HT-29 (cell line): ENCODE data around the gene KRCC1. TPM values are rescaled to one million over a fixed set of nuclear protein-coding genes. Genes with fewer than 3 reads are reported as not detected.
A peak's percentile ranks its signal among the peaks of the same experiment; 100 is the strongest.
"Not testable (repeated sequence)": the region's sequence is repeated elsewhere in the genome, so short reads cannot be mapped to it uniquely, and the experiment has no call there.

Experiments
- DNase-seq: peaks from one replicate; pipeline ENCODE4 v3.0.0-alpha.2; 2015; ENCODE audit warnings: low spot score
- total RNA-seq: library from RNA; depleted of rRNA; stranded (reverse); fragments of >200 nt; shearing (Covaris generic); gene quantifications from 2 replicates; pipeline ENCODE4 v1.2.3, GENCODE V29; 2014

KRCC1 gene
- total RNA-seq, 1 experiment from 2014 or later: 7.3 TPM

DNA sequence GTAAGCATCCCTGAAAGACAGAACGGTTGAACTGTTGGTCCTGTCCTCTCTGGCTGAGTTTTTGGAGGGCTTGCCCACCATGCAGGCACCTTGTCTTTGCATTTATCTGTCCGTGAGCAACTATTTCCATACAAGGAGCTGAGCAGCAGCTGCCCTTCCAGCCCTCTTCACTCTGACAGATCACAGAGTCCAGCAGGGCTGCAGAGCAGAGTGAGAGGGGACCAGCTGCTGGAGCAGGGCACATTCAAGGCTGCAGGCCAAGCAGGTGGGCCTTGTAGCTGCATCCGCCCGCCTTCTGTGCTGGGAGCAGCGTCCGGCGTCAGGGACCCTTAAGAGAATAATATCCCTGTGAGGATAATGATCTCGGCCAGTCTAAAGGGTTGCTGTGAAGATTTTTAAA is 21.5 kb upstream of the KRCC1 start:
- no peak for DNase-seq

DNA sequence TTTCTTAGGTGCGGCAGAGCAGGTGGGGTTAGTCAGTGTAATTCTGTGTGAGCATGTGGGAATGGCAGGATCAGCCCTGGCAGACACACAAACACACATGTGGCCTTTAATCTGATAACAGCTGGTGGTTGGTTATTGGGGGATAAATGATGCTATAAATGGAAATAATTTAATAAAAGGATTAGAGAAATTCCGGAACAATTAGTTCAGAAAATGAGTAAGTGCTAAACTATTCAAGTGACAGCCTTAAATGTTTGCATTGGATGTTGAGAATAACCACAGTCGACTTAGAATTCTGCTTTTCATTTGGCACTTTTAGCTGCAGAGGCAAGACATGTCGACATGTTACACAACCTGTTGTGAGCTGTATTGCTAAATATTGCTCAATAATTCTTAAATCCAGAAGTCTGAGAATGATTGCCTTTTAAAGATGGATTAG is 19.3 kb upstream of the KRCC1 start:
- DNase-seq: no peak

DNA sequence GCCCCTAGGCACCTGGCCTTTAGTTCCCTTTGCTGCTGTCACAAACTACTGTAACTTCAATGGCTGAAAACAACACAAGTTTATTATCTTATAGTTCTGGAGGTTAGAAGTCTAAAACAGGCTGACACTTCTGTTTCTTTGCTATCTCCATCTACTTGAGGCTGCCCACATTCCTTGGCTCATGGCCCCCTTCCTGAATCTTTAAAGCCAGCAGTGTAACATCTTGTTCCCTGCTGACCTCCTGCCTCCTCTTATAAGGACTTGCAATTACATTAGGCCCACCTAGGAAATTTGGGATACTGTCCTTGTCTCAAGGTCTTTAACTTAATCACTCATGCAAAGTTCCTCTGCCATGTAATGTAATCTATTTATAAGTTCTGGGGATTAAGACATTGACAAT is 18.6 kb upstream of the KRCC1 start:
- no peak for DNase-seq

DNA sequence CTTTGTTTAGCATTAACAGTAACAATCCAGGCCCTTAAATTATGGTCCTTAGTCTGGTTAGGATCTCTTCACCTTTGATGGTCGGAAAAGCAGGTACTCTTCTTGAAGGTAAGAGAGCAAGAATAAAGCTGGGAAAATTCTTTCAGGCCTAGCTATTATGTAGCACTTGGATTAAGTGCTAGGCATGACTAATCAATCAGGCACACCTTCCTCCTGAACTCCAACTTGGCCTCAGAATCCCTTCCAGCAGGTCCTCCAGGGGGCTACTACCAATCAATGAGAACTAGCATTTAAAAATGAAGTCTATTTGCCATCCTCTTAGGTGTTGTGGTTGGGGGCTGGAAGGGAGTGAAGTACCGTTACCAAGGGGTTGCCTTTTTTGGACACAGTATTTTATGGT is 15.8 kb upstream of the KRCC1 start:
- no peak for DNase-seq

DNA sequence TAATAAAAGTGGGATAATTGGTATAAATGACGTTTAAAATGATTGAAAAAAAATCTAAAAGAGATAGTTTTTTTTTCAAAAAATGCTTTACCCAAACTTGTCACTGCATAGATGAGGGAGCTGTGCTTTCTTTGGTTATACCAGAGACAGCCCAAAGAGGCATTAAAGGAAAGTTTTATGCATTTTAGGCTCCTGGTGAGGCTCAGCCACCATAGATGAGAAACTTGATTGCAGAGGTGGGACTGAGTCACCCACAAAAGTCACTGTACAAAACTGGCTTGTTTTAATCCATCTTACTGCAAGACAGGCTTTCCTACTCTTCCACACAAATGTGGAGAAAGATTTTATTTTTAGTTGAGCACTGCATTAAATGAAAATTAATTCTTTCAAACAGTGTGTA is 14.5 kb upstream of the KRCC1 start:
- DNase-seq: no peak

DNA sequence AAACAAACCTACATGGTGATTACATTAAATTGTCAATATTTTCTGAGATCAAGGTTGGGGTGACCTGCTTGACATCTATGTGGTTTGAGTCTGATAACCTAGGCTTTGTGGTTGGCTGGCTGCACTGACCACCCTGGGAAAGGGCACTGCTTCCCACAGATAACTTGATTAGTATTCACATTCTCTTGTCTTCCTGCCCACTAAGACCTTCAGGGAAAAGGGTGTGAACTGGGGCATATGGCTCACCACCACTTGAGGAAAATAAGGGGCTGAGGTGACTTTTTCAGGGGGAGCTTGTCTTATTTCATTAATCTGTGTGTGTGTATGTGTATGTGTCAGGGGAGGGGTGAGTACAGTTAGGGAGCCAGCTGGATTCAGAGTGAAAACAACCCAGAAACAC is 13.5 kb upstream of the KRCC1 start:
- no peak for DNase-seq

DNA sequence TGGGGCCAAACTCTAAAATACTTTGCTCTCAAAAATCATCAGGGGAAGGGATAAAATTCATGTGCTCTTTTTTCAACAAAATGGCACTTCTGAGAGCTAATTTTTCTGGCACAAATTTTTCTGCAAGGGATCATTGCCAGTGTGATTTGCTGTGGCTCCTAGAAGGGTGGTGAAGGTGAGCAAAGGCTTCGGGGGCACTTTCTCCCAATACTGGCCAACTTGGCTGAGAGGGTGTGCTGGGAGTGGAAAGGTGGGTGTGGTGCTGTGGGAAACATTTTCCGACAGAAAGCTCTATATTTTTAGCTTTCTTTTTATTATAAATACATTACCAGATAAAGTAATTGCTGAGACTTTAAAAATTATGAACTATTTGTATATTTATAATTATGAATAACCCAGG is 12.5 kb upstream of the KRCC1 start:
- no peak for DNase-seq

DNA sequence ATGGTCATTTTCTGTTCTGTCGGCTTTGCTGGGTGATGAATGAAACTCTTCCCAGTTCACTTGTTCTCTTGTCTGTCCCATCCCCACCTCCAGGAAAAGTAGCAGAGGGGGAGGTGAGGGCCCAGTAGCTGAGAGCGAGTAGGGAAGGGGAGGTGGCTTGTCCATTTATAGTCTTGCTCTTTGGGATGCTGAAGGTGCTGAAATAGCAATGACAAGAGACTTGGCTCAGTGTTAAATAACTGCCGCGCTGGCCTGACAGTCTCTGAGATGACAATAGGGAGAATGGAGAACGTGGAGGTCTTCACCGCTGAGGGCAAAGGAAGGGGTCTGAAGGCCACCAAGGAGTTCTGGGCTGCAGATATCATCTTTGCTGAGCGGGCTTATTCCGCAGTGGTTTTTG is 12.0 kb upstream of the KRCC1 start, which contains the start of gene SMYD1:
Gene SMYD1, plus strand, starts transcription at position 228 of the 400 bp plus-strand sequence. Its CDS starts 40 bp downstream, at position 268.
- DNase-seq: no peak

DNA sequence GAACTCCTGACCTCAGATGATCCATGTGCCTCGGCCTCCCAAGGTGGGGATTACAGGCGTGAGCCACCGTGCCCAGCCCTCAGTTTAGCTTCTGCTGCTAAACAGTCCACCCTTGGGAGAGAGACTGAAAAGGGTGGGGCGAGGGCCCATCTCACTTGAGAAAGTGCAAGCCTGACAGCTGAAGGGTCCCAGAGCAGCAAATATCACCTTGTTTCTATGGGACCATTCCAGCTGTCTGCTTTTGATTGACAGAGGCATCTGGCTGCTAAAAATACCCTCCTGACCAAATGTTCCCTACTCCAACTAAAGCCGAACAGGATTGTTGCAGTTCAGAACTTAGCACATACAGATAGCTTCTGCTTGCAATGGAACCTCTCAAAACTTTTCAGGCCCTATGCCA is 11.6 kb upstream of the KRCC1 start:
- DNase-seq: no peak

DNA sequence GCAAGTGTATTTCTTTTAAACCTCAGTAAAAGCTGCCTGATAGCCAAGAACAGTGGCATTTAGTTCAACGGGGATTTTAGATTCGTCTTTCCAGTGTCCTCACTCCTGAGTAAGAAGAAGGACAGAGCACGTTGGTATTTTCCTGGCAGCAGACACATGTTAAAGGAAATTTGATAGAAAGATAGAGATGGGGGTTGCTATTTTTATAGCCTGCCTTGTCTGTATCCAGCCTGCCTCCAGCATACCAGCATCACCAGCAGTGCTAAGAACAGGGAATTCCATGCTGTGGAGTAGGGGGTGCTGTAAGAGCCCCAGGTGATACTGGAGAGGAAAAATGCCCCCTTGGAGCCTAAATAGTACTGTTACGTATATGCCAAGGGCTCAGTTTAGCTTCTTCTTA is 11.0 kb upstream of the KRCC1 start:
- DNase-seq: no peak

DNA sequence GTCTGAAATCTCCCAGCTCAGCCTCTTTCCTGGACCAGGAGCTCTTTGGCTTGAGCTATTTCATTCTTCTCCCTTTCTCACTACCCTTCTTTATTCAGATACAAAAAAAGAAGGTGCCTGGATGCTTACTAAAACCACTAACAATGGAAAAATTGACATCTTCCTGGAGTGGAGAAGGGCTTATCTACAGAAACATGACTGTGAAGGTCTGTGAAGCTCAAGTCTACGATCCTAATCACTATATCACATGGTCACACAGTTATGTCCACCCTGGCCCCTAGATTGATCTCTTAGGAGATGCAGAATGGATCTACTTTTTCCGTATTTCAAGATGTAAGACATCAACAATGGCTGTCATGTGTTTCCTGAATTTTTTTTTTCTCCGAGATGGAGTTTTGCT is 5.7 kb upstream of the KRCC1 start:
- DNase-seq: no peak

DNA sequence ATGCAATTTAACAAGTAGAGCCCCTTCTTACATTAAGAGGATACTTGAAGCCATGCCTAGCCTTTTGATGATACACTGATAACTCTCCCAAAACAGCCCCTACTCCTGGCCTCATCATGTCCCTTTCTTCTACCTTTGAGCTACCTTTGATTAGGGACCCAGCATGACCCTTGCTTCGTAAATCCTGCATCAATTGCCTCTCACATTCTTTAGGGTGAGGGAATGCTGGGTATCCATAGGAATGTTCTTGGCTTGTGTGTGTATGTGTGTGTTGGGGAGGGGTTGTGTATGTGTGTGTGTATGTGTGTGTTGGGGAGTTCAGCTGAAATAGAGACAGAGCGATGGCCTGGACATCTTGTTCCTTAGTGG is 5.3 kb upstream of the KRCC1 start:
- DNase-seq: no peak

DNA sequence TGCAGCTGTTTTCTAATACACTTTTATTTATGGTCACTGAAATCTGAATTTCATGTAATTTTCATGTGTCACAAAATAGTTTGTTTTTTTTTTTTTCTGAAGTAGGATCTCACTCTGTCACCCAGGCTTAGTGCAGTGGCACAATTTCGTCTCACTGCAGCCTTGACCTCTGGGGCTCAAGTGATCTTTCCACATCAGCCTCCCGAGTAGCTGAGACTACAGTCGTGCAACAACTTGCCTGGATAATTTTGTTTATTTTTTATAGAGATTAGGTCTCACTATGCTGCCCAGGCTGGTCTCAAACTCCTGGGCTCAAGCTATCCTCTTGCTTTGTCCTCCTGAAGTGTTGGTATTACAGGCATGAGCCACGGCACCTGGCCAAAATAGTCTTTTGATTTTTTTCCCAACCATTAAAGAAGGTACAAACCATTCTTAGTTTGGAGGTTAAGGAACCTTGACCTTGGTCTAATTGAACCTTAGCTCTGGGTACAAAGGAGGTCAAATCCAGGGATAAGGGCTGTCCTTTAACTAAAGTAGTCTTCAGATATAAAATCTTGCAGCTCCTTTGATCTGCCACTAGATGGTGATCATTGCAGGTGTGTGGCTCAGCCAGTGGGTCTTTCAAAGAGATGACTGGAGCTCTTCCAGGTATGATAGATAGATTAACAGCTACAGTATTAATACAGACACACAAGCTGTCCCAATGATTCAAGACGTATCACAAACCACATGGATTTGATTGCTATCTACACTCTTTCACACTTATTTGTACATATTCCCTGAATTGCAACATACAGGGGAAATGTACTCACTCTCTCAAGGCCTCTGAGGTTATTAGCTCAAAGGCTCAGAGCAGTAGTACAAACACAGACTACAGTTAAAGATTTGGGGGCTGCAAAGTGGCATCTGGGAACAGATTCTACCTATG is 4.7 kb upstream of the KRCC1 start:
- DNase-seq: peak; percentile 62

DNA sequence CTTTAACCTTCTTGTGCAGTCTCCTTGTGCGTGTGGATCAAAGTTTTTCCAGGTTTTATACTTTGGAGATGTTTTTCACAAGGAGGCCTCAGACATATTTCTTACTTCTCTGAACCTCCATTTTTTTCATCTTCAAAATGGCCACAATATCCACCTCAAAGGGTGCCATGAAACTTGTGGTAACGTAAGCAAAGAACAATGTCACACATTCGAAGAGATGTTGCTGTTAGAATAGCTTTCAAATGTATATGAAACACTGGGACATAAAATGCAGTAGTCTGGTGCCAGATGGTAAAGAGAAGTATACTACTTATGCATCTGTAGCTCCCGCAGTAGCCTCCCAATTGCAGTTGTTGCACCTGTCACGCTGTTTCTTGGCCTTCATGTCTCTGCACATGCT is 2.6 kb upstream of the KRCC1 start:
- no peak for DNase-seq

DNA sequence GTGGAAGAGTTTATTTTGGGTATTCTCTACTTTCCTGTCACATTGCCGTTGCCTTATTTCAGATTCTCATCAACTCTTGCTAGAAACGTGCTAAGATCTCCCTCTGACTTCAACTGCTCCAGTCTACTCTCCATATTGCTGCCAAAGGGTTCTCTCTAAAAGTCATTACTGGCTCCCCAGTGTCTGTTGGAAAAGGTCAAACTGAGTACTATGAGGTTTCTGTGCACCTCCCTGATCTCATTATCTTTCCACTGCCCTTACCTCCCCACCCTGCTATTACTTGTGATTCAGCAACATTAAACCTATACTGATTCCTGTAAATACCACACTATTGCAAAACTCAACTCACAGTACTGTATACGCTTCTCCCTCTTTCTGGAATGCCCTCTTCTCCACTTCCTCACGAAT is 1.9 kb upstream of the KRCC1 start:
- DNase-seq: peak; percentile 40

DNA sequence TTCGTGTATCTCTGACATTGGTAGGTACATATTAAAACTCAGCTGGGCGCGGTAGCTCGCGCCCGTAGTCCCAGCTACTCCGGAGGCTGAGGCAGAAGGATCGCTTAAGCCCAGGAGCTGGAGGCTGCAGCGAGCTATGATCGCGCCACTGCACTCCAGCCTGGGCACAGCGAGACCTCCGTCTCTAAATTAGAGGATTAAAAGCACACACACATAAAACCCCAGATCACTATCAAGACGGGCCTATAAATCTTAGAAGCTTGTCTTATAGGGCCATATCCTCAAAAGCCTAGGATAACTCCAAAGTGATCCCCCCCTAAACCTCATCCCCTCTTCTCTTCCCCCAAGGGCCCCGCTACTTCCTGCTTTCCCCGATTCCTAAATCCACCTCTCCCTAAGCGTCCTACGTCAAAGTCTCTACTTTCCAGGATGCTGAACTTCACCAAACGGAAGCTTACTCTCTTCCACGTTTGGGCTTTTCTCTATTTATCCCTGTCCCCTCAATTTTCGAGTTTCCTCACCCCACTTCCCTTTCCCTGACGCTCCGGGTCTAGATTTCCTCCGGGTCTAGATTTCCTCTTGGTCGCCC is 707 bp downstream of the KRCC1 start:
- DNase-seq: peak; percentile 49

DNA sequence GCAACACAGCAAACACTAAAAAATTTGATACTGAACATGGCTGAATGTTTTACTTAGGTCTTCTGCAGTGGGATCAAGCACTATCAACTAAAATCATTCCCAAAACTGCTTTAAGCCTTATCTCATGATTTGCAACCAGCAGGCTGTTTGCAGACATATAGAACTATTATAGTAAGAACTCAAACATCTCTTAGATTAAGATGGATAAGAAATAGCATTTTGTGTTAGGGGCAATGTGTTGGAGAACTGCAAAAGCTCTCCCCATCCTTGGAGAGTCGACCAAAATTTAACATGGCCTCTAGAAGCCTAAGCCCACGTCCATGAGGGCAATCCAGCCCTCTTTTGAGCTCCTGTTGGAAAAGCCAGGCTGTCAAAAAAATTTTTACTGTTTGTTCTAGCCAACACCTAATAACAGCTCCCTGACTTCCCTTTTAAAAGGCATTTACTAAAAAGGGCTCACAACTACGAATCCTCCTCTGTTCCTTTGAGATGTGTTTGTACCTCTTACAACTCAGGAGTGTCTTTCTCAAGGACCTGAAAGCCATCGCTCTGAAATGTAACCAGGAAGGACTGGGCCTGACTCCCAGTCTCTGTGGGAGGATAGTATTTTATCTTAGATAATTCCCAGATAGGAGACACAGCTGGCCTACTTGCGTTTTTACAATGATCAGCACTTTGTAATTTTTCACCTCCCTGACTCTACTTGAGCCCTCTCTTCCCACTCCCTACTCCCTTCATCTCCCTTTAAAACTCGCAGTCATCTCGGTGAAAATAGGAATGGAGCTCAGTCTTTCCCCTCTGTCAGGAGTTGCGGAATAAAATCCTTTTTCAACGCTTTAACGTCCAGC is 1.4 kb downstream of the KRCC1 start:
- peak; percentile 14 for DNase-seq

DNA sequence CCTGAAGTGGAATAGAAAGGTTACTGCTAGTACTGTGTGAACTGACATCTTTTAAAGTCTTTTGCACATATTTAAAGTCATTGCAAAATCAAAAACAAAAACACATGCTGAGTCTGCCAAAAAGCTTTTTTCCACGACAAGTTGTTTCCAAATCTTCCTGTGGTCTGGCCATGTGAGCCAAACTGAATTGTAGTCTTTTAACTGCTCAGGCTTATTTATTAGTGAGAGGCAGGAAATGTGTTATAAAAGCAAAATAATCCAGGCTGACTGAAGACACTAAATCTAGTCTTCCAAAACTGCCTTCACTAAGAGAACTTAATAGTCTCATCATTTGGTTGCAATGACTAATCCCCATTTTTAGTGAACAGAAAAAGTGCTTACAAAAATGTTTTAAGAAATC is 2.3 kb downstream of the KRCC1 start:
- DNase-seq: no peak

DNA sequence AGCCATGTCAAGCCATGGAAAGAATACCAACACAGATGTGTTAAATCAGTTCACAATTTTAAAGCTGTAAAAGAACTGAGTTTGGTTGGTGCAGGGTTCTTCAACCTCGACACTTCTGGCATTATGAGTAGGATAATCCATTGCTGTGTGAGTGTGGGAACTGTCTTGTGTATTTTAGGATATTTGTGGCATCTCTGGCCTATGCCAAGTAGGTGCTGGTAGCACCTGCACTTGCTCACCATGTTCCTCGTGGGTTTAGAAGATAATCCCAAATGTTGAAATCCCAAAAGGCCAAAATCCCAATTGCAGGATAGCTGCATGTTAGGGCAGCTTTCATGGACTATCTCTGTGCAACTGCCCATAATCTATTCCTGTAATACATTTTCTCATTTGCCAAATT is 3.8 kb downstream of the KRCC1 start:
- DNase-seq: no peak

DNA sequence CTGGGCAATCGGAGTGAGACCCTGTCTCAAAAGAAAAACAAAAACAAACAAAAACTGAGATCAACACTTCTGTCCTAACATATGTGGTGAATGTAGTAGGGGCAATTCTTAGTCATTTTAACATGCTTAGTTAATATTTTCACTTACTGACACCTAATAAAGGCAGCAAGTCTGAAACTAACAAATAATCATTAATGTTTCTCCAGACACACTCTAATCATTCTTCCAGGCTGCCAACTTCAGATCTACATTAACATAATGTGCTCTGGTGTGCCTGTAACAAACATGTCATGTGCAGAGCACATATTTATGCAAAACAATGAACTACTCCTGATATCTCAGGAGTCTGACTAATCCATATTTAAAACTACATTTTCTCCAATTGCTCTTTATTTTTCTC is 6.0 kb downstream of the KRCC1 start:
- DNase-seq: no peak

DNA sequence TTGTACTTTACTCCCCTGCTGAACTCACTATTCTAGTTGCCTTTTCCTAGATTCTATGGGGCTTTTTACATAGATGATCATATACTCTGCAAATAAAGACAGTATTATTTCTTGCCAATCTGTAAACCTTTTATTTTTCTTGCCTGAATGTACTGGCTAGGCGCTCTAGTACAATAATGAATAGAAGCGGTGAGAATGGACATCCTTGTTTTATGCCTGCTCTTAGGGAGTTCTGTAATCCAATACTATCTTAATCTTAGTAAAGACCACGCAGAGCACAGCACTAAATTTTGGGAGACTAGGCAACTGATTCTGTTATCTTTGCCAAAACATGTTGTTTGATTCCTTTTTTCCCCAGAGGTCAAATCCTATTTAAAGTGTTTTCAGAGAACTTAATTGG is 7.0 kb downstream of the KRCC1 start:
- no peak for DNase-seq

DNA sequence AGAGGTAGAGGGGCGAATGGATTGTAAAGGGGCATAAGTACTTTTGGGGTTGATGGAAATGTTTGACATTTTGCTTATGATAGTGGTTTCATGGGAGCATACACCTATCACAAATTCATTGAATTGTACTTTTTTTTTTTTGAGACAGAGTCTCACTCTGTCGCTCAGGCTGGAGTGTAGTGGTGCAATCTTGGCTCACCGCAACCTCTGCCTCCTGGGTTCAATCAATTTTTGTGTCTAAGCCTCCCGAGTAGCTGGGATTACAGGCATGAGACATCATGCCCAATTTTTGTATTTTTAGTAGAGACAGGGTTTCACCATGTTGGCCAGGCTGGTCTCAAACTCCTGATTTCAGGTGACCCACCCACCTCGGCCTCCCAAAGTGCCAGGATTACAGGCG is 10.0 kb downstream of the KRCC1 start:
- DNase-seq: not testable (repeated sequence)
